SK-N-SH (cell line): ENCODE data around the gene GALNT12.

ENCODE experiments used
- CTCF ChIP-seq: fragments of 200-600 bp; sonication (generic); IDR thresholded peaks from 2 replicates; pipeline ENCODE4 v1.6.1; 2017; ENCODE audit warnings: antibody characterized with exemption, mild to moderate bottlenecking, moderate library complexity
- EP300 ChIP-seq, 2 experiments: IDR thresholded peaks; 2 replicates each; pipeline versions ENCODE4 v1.4.0 to v1.6.1; 2012; ENCODE audit warnings: borderline replicate concordance in 1 of 2, low read depth in 1 of 2, low read length in 1 of 2
- EZH2phosphoT487 ChIP-seq: fragments of 200-600 bp; sonication (generic); IDR thresholded peaks from 2 replicates; pipeline ENCODE4 v1.6.1; 2017; ENCODE audit warnings: low read depth, mixed run types, mild to moderate bottlenecking, antibody characterized with exemption, moderate library complexity, borderline replicate concordance
- GATA2 ChIP-seq: sonication (generic); formaldehyde crosslinking; IDR thresholded peaks from 2 replicates; pipeline ENCODE4 v1.5.0; 2020; ENCODE audit warnings: mild to moderate bottlenecking, missing genetic modification reagents
- JUND ChIP-seq: IDR thresholded peaks from 2 replicates; pipeline ENCODE4 v1.4.0; 2012
- POLR2AphosphoS5 ChIP-seq: IDR thresholded peaks from 2 replicates; pipeline ENCODE4 v1.6.1; 2012; ENCODE audit warnings: low read depth, low read length
- RCOR1 ChIP-seq: fragments of 150-350 bp; IDR thresholded peaks from 2 replicates; pipeline ENCODE4 v1.6.1; 2017; ENCODE audit warnings: antibody characterized with exemption, low read length
- SIN3A ChIP-seq: IDR thresholded peaks from 2 replicates; pipeline ENCODE4 v1.6.1; 2012; ENCODE audit warnings: low read depth, mild to moderate bottlenecking, low read length, moderate library complexity, borderline replicate concordance
- SMC3 ChIP-seq: IDR thresholded peaks from 2 replicates; pipeline ENCODE4 v1.6.1; 2012; ENCODE audit warnings: low read depth, low read length, improper control_type of control experiment
- TAF1 ChIP-seq: IDR thresholded peaks from 2 replicates; pipeline ENCODE4 v1.6.1; 2012; ENCODE audit warnings: low read depth, mild to moderate bottlenecking, low read length, moderate library complexity, borderline replicate concordance
- YY1 ChIP-seq: IDR thresholded peaks from 2 replicates; pipeline ENCODE4 v1.4.0; 2012; ENCODE audit warnings: low read depth, mild to moderate bottlenecking
- ZBTB33 ChIP-seq: IDR thresholded peaks from 2 replicates; pipeline ENCODE4 v1.4.0; 2012; ENCODE audit warnings: low read depth, borderline replicate concordance
- TF ChIP-seq, protein P1 (sequence below): IDR thresholded peaks from 2 replicates; pipeline ENCODE4 v1.6.1; 2012; ENCODE audit warnings: mild to moderate bottlenecking, low read depth, low read length, moderate library complexity
- TF ChIP-seq, protein P2 (sequence below): IDR thresholded peaks from 2 replicates; pipeline ENCODE4 v1.4.0; 2012; ENCODE audit warnings: low read depth

- TF ChIP-seq CTCF (no peak), ZBTB33 (no peak), POLR2AphosphoS5 (no peak), GATA2 (no peak), YY1 (no peak), EZH2phosphoT487 (no peak), JUND (no peak), SMC3 (no peak), RCOR1 (no peak), SIN3A (no peak), TAF1 (no peak), EP300 (IDR thresholded peaks at IDR 0.05; ENCODE audit: borderline replicate concordance in 1 of 2, low read depth in 1 of 2, low read length in 1 of 2) (no peak)
- TF ChIP-seq, protein P1, sequence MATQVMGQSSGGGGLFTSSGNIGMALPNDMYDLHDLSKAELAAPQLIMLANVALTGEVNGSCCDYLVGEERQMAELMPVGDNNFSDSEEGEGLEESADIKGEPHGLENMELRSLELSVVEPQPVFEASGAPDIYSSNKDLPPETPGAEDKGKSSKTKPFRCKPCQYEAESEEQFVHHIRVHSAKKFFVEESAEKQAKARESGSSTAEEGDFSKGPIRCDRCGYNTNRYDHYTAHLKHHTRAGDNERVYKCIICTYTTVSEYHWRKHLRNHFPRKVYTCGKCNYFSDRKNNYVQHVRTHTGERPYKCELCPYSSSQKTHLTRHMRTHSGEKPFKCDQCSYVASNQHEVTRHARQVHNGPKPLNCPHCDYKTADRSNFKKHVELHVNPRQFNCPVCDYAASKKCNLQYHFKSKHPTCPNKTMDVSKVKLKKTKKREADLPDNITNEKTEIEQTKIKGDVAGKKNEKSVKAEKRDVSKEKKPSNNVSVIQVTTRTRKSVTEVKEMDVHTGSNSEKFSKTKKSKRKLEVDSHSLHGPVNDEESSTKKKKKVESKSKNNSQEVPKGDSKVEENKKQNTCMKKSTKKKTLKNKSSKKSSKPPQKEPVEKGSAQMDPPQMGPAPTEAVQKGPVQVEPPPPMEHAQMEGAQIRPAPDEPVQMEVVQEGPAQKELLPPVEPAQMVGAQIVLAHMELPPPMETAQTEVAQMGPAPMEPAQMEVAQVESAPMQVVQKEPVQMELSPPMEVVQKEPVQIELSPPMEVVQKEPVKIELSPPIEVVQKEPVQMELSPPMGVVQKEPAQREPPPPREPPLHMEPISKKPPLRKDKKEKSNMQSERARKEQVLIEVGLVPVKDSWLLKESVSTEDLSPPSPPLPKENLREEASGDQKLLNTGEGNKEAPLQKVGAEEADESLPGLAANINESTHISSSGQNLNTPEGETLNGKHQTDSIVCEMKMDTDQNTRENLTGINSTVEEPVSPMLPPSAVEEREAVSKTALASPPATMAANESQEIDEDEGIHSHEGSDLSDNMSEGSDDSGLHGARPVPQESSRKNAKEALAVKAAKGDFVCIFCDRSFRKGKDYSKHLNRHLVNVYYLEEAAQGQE: no peak
- TF ChIP-seq, protein P2, sequence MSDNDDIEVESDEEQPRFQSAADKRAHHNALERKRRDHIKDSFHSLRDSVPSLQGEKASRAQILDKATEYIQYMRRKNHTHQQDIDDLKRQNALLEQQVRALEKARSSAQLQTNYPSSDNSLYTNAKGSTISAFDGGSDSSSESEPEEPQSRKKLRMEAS: no peak
Observed at GRCh38 chr9:98892288-98892687, 84.8 kb downstream of the GALNT12 start.
